Activated naive CD8-positive, alpha-beta T cell treated with anti-CD3 and anti-CD28 coated beads, Interleukin-2, amount 10 ng/mL, durations not matched to agents 7 days and 5 days (primary cell): ENCODE measurements around the gene CLSTN2. TPM values are rescaled to one million over a fixed set of nuclear protein-coding genes. Genes with fewer than 3 reads are reported as not detected.

Source experiments
- ATAC-seq: fragments of 150-1000 bp; cut with Tn5 transposase; one replicate; pipeline ENCODE4 v1.10.0; 2021; ENCODE audit warnings: low read depth, moderate library complexity
- POLR2A ChIA-PET: fragments of 350-600 bp; sonication (Branson Sonifier 250); formaldehyde crosslinking; loops from one replicate; lab custom pipeline; 2021; ENCODE audit warnings: antibody characterized with exemption; lab: Charles Lee
- DNase-seq: peaks from one replicate; pipeline ENCODE4 v3.0.0; 2021
- H3K27ac Mint-ChIP-seq: one replicate; pipeline ENCODE4 v1.8.0; 2022; ENCODE audit warnings: mild to moderate bottlenecking, mixed read lengths
- H3K27me3 Mint-ChIP-seq: one replicate; pipeline ENCODE4 v1.8.0; 2022; ENCODE audit warnings: mild to moderate bottlenecking, moderate library complexity, mixed read lengths
- H3K36me3 Mint-ChIP-seq: one replicate; pipeline ENCODE4 v1.8.0; 2021; ENCODE audit warnings: mild to moderate bottlenecking, mixed read lengths
- H3K4me1 Mint-ChIP-seq: one replicate; pipeline ENCODE4 v1.8.0; 2021; ENCODE audit warnings: mixed read lengths
- H3K4me3 Mint-ChIP-seq: one replicate; pipeline ENCODE4 v1.8.0; 2022; ENCODE audit warnings: mild to moderate bottlenecking, moderate library complexity, mixed read lengths
- H3K9me3 Mint-ChIP-seq: one replicate; pipeline ENCODE4 v1.8.0; 2021; ENCODE audit warnings: mixed read lengths
- total RNA-seq, 2 experiments: library from RNA; stranded (reverse); gene quantifications; one replicate each; pipeline ENCODE4 v1.2.3, GENCODE V29; 2021

Gene CLSTN2
- total RNA-seq, 2 experiments from 2014 or later: not detected

DNA sequence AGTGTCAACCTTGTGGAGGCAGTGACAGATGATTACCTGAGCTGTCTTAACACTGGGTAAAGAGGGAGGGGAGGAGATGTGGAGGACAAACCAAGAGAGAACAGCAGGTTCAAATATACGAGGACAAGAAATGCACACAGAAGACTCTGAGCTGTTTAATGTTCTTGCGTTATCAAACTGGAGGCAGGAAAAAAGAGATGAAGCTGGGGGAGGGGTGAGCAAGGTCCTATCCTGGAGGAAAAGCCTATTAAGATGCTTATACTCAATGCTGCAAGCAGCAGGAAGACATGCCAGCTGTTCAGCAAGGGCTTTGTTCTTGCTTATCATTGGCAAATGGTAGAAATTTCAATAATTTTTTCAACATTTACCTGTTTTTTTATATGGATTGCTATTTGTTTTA, 397.1 kb downstream of the CLSTN2 start:
- DNase-seq (no peak), ATAC-seq (no peak)
- Mint-ChIP-seq H3K4me3 (no peak overlapping the region), H3K9me3 (peaks cover 1% of the 10 kb centered on the region), H3K36me3 (no peaks in the 10 kb centered on the region), H3K4me1 (no peaks in the 10 kb centered on the region), H3K27ac (no peak overlapping the region), H3K27me3 (peaks cover 5% of the 10 kb centered on the region)
- POLR2A ChIA-PET: no interaction called here

DNA sequence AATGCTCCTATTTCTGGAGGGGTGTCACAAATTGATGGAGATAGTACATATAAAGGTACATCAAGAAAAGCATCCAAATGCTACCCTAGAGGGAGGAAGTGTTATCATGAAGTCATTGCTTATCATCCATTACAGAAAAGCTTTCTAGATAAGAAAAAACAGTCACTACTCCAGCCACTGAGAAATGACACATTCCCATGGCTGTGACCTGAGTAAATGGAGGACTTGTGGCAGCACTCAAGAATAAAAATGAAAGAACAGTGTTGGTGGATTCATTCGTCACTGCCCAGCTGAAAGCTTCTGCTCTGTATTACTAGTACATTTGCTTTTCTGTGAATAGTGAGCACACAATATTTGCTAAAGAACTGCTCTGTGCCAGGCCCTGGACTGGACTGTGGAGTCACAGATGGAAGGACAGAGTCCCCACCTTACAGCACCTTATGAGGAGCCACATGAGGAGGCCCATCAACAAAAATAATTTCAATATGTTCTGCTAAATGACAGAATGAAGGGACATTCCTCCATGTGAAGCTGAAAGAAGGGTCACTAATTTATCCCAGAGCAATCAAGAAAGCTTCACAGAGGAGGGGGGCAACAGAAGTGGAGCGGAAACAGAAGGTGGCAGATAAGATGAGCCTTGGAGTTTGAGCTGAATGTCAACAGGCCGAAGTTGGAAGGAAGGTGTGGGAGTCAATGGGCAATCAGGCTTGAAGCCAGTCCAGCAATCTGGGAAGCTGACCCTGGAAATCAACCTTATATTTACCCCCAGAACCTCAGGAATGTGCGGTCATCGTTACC, 399.3 kb downstream of the CLSTN2 start:
- Mint-ChIP-seq H3K9me3 (peaks cover 1% of the 10 kb centered on the region), H3K27me3 (peaks cover 5% of the 10 kb centered on the region), H3K27ac (no peak overlapping the region), H3K36me3 (no peaks in the 10 kb centered on the region), H3K4me3 (no peak overlapping the region), H3K4me1 (no peaks in the 10 kb centered on the region)
- no peak for ATAC-seq
- DNase-seq: no peak
- POLR2A ChIA-PET: no interaction called here

DNA sequence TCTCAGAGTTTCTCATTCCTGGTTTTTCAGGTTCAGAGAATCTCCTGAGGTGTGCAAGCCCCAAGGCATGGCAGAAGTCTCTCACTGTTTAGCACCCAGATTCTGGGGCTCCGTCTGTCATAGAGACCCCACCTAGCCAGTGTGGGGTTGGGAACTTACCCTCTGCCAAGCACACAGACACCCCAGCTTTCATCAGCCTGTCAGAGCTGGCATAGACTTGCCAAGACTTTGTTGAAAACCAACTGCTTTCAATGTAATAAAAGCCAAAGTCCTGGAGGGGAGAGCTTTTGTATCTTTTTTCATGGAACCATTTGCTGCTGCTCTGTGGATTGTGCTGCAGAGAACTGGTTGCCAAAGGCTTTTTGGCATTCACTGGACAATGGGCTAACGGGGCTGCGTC, 401.5 kb downstream of the CLSTN2 start:
- H3K9me3 Mint-ChIP-seq: peaks cover 1% of the 10 kb centered on the region
- peaks cover 2% of the 10 kb centered on the region for H3K27me3 Mint-ChIP-seq
- no peak overlapping the region for H3K4me3 Mint-ChIP-seq
- no peak overlapping the region for H3K27ac Mint-ChIP-seq
- ATAC-seq: no peak
- H3K36me3 Mint-ChIP-seq: no peaks in the 10 kb centered on the region
- DNase-seq: no peak
- POLR2A ChIA-PET: no interaction called here
- H3K4me1 Mint-ChIP-seq: no peaks in the 10 kb centered on the region

DNA sequence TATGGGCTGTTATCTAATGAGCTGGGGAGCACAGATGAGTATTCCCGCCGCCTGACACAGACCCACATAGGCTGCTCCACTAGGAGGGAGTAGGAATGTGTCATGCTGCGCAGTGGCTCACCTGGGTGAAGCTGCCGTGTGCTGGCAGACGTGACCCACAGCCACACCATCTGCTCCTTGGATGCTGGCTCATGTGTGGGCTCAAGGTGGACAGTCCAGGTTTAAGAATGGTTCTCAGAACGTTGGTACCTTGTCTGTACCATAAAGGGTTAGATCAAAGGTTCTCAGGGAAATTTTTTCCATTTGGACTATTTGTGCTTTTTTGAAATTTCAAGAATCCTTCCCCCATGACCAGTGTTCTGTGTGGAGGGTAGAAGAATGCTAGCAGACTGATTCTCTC, 403.9 kb downstream of the CLSTN2 start:
- no peak for DNase-seq

DNA sequence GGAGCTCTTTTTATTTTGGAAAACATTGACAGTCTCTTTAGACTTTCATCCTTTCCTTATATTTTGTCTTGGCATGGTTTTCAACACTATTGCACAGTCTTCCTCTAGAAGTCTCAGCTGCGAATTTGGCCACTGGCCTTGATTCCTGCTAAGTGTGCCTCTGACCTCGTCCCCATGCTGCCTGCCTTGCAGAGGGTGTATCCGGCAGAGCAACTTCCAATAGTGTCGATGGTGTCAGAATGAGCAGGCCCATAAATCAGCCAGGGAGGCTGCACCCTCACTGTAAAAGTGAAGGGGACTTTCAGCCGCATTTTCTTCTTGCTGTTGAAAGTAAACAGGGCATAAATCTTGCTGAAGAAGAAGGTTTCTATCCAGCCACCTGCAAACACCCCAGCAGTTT, 406.2 kb downstream of the CLSTN2 start:
- no peak overlapping the region for H3K27ac Mint-ChIP-seq
- no peaks in the 10 kb centered on the region for H3K36me3 Mint-ChIP-seq
- DNase-seq (no peak), ATAC-seq (no peak)
- POLR2A ChIA-PET: no interaction called here
- H3K4me3 Mint-ChIP-seq: no peak overlapping the region
- no peaks in the 10 kb centered on the region for H3K9me3 Mint-ChIP-seq
- H3K27me3 Mint-ChIP-seq: no peaks in the 10 kb centered on the region
- no peaks in the 10 kb centered on the region for H3K4me1 Mint-ChIP-seq

More for the DNA sequence above, 403.9 kb downstream of the CLSTN2 start:
- Mint-ChIP-seq H3K4me3 (no peak overlapping the region), H3K9me3 (peaks cover 1% of the 10 kb centered on the region), H3K36me3 (no peaks in the 10 kb centered on the region), H3K27me3 (no peaks in the 10 kb centered on the region), H3K4me1 (no peaks in the 10 kb centered on the region), H3K27ac (no peak overlapping the region)
- no peak for ATAC-seq
- POLR2A ChIA-PET: no interaction called here

DNA sequence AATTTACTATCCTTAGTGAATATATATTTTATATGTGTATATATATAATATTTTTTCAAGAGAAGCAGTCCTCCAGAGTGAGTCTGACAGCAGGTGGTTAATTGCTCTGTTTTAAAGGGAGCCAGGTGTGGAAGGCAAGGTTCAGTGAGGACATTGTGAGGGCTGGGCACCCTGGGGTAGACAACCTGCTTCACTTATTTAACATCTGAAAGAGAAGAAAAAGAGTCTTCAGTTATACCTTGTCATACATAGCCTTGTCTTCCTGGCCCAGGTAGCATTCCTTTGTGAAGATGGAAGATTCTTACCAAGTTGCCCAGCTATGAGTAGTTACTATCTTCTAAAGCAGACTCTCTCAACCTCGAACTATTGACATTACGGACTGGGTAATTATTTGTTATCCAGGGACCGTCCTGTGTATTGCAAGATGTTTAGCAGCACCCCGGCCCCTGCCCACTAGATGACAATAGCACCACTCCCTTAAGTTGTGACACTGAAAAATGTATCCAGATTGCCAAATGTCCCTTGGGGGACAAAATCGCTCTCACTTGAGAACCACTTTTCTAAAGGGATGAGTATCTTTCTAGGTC, 406.9 kb downstream of the CLSTN2 start:
- H3K36me3 Mint-ChIP-seq: no peaks in the 10 kb centered on the region
- no peak for ATAC-seq
- DNase-seq: no peak
- H3K9me3 Mint-ChIP-seq: no peaks in the 10 kb centered on the region
- POLR2A ChIA-PET: no interaction called here
- no peak overlapping the region for H3K4me3 Mint-ChIP-seq
- H3K4me1 Mint-ChIP-seq: no peaks in the 10 kb centered on the region
- no peaks in the 10 kb centered on the region for H3K27me3 Mint-ChIP-seq
- no peak overlapping the region for H3K27ac Mint-ChIP-seq

DNA sequence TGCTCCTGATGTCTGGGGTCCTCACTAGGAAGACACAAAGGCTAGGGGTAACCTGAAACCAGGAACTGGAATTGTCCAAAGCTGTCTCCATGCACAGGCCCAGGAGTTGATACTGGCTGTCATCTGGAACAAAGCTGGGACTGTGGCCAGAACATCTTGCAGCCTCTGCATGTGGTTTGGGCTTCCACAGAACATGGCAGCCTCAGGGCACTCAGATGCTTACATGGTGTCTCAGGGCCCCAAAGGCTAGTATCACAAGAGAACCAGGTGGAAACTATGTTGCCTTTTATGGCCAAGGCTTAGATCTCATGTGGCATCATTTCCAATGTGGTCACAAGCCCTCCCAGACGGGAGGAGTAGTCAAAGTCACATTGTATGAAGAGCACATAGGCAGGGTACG, 407.7 kb downstream of the CLSTN2 start:
- no peaks in the 10 kb centered on the region for H3K36me3 Mint-ChIP-seq
- no peaks in the 10 kb centered on the region for H3K27me3 Mint-ChIP-seq
- H3K27ac Mint-ChIP-seq: no peak overlapping the region
- no peak for ATAC-seq
- H3K4me1 Mint-ChIP-seq: no peaks in the 10 kb centered on the region
- no peaks in the 10 kb centered on the region for H3K9me3 Mint-ChIP-seq
- DNase-seq: no peak
- POLR2A ChIA-PET: no interaction called here
- no peak overlapping the region for H3K4me3 Mint-ChIP-seq

DNA sequence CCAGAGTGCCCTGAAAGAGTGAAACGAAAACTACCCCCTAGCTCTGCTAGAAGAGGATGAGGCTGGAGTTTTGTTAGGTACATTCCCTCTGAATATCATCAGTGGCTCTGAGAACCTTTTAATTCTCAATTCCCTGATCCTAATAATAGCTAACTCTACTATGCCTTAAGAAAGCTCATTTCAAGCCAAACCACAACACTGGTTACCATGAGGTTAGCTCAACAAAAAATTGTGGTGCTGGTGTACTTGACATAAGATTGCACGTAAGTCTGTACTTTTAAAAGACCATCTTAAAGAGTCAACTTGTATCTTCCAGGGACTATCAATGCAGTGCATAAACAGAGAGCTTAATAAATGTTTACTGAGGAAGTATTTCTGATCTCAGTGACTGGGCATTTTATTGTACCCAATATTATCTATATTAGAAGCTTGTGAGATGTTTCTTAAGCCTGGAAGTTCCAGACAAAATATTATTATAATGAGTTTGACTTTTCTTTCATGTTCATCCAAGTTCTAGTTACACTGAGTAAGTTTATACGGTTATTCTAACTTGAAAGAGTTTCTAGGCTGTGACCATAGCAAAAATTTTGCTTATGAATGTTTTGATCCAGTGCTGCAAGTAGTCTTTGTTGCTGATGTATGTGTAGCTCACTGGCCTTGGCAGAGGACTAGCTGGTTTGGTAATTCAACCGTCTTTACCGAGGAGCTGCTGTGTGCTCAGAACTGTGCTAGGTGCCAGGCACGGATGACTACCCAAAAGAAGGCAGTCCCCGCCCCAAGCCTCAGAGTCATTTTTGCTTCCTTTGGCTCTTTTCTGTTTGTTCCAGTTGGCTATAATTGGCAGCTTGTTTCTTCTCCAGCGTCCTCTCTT, 408.5 kb downstream of the CLSTN2 start:
- no peak for ATAC-seq
- POLR2A ChIA-PET: no interaction called here

DNA sequence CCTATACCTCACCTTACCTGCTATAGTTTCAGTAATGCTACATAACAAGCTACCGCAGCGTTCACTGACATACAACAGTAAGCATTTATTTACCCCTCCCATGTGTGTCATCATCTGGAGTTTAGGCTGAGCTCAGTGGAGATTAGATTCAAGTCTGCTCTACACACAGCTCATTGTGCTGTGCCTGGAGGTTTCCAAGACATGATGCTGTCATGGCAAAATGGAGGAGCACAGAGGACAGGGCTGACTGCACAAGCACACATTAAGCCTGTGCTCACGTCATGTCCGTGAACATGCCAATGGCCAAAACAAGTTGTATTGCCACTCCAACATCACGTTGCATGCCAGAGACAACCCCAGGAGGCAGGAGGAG, 409.1 kb downstream of the CLSTN2 start:
- Mint-ChIP-seq H3K4me3 (no peak overlapping the region), H3K9me3 (no peaks in the 10 kb centered on the region), H3K36me3 (no peaks in the 10 kb centered on the region), H3K27ac (no peak overlapping the region), H3K27me3 (no peaks in the 10 kb centered on the region), H3K4me1 (no peaks in the 10 kb centered on the region)
- DNase-seq: no peak
- no peak for ATAC-seq
- POLR2A ChIA-PET: no interaction called here

More for the DNA sequence above, 408.5 kb downstream of the CLSTN2 start:
- no peak for DNase-seq
- H3K27ac Mint-ChIP-seq: no peak overlapping the region
- H3K27me3 Mint-ChIP-seq: no peaks in the 10 kb centered on the region
- no peaks in the 10 kb centered on the region for H3K4me1 Mint-ChIP-seq
- no peaks in the 10 kb centered on the region for H3K9me3 Mint-ChIP-seq
- H3K36me3 Mint-ChIP-seq: no peaks in the 10 kb centered on the region
- no peak overlapping the region for H3K4me3 Mint-ChIP-seq

DNA sequence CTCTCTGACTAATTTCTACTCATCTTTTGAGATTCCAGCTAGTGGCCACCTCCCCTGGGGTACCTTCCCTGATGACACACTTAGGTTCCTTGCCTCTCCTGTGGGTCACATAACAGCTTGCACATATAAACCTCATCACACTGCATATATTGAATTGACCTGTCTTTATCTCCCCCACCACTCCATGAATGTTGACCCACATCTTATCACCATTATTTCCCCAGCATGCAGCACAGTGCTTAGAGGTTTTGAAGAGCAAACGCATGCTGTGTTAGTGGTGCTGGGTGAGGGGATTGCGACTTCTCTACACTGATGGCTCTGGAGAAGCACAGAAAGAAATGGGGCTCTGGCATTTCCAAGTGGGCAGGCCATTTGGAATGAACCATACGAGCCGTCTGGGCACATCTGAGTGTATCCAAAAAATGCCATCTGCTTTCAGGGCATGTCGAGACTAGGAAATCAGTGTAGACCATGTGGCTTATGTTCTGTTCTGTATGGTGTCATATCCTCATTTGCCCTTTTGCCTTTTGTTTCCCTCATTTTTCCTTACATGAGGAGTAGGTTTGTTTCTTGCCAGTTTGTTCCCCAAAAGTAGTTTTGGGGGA, 409.7 kb downstream of the CLSTN2 start:
- Mint-ChIP-seq H3K36me3 (no peaks in the 10 kb centered on the region), H3K27ac (no peak overlapping the region), H3K4me1 (no peaks in the 10 kb centered on the region), H3K4me3 (no peak overlapping the region), H3K27me3 (no peaks in the 10 kb centered on the region), H3K9me3 (no peaks in the 10 kb centered on the region)
- POLR2A ChIA-PET: no interaction called here
- ATAC-seq: no peak
- DNase-seq: no peak

DNA sequence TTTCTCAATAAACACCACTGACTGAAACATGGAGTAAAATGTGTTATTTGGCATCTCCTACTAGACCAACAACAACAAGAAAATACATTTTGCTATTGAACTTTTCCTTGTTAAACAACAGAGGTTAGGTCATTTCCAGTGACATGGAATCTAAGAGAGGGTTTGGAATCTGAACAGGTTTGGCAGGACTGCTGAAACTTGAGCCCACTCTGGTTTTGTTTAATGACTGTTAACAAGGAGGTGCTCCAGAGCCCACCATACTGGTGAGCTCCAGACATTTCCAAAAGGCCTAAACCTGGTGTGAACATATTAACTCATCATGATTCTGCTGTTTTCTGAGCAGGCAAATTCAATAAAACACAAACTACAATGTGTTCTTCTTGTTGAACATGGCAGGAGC, 412.2 kb downstream of the CLSTN2 start:
- Mint-ChIP-seq H3K4me1 (no peaks in the 10 kb centered on the region), H3K27ac (no peak overlapping the region), H3K36me3 (no peaks in the 10 kb centered on the region), H3K4me3 (no peak overlapping the region), H3K9me3 (no peaks in the 10 kb centered on the region), H3K27me3 (peaks cover 2% of the 10 kb centered on the region)
- POLR2A ChIA-PET: no interaction called here
- no peak for DNase-seq
- no peak for ATAC-seq

DNA sequence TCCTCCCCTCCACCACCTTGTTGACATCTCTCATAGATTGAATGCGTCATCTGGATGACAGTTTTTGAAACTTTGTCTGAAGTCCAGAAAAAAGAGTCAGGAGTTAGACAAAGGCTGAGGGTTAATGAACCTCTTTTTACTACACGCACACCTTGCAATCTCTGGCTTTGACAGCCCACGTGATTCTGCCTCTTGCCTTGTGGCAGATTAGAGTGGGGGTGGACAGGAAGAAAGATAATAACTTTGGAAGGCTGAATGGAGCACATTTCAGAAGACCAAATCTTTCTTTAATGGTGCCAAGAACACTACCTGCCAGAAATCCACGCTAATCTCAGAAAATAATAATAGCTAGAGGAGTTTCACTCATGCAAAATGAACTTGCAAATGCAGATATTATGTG, 415.0 kb downstream of the CLSTN2 start:
- H3K9me3 Mint-ChIP-seq: no peaks in the 10 kb centered on the region
- H3K36me3 Mint-ChIP-seq: no peaks in the 10 kb centered on the region
- H3K4me3 Mint-ChIP-seq: no peak overlapping the region
- no peaks in the 10 kb centered on the region for H3K4me1 Mint-ChIP-seq
- POLR2A ChIA-PET: no interaction called here
- ATAC-seq (no peak), DNase-seq (no peak)
- no peak overlapping the region for H3K27ac Mint-ChIP-seq
- peaks cover 2% of the 10 kb centered on the region for H3K27me3 Mint-ChIP-seq

DNA sequence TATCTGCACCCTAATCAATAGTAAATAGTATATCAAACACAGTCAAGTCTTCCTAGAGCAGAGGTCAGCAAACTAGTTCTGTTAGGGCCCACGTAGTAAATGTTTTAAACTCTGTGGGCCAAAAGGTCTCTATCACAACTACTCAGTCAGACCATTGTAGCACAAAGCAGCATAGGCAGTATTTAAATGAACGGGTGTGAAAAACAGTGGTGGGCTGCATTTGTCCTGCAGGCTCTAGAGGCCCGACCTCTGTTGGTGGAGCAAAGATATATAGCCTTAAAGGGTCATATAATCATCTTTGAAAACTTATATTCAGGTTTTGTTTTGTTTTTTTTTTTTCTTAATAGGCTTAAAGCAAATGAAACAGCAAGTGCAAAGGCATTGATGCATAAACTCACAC, 416.5 kb downstream of the CLSTN2 start:
- POLR2A ChIA-PET: no interaction called here
- no peak for ATAC-seq
- DNase-seq: no peak
- Mint-ChIP-seq H3K27me3 (peaks cover 2% of the 10 kb centered on the region), H3K36me3 (no peaks in the 10 kb centered on the region), H3K27ac (no peak overlapping the region), H3K4me1 (no peaks in the 10 kb centered on the region), H3K4me3 (no peak overlapping the region), H3K9me3 (no peaks in the 10 kb centered on the region)
